Measurements from ENCODE around the gene PLCG2. TPM values are rescaled to one million over a fixed set of nuclear protein-coding genes. Genes with fewer than 3 reads are reported as not detected.

PLCG2 gene
- total and polyA plus RNA-seq, 2 of the 8 experiments (the other 6 are each of a cell fraction or from before 2014, with no cell fraction given) = 6.1 to 6.9 TPM

DNA sequence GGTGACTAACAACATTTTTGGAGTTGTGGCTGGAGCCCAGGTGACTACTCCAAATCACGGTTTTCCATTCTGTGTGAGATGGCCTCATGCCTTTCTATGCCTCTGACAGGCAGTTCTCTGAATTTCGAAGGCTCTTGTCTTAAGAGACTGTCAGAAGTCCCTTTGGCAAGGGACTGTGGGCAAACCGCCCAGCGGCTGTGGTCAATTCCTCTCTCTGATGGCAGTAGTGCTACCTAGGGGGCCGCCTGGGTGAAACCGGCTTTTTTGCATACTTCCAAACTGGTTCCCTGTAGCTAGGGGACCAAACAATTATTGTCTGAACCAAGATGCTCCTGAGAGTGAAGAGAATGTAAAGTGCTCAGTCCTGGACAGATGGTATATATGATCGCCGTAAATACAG, 145.9 kb downstream of the PLCG2 start:
- H3K4me1 ChIP-seq (replicated peaks in 1 of 4; ENCODE audit: control insufficient read depth in 3 of 4, insufficient read depth in 4 of 4, low read length in 3 of 4) = peaks cover 0 to 2% (median 0%) of the 10 kb centered on the region in 4 experiments; a peak in 2 of 7 replicates
- H3K9me3 ChIP-seq (ENCODE audit: insufficient read depth in 2 of 2, low read depth in 1 of 2, low read length in 1 of 2) = no peaks in the 10 kb centered on the region
- WGBS, 2 experiments (ENCODE audit: extremely low coverage in 1 of 2, insufficient coverage in 1 of 2, insufficient read length in 1 of 2, insufficient replicate concordance in 2 of 2, low coverage in 1 of 2, low lambda C conversion rate in 2 of 2, missing lambda C conversion rate in 1 of 2) = 85% methylated on average over 8 of the region's 8 CpGs; no CpG with 5 or more reads in 1 of the 2 experiments
- no peak overlapping the region for H2BK15ac ChIP-seq (ENCODE audit: low read length)
- H3K4me3 ChIP-seq (ENCODE audit: extremely low read depth in 1 of 4, insufficient read depth in 2 of 4, low read depth in 3 of 4, low read length in 4 of 4) = no peak overlapping the region
- no peak overlapping the region for H3K4me2 ChIP-seq (ENCODE audit: insufficient read depth in 1 of 2, low read depth in 2 of 2, low read length in 2 of 2)
- no peaks in the 10 kb centered on the region for H3K27me3 ChIP-seq (replicated peaks in 1 of 4; ENCODE audit: control insufficient read depth in 3 of 4, extremely low read depth in 1 of 4, insufficient read depth in 3 of 4, low read length in 3 of 4)
- no peaks in the 10 kb centered on the region for H3K36me3 ChIP-seq (ENCODE audit: control insufficient read depth in 2 of 4, insufficient read depth in 4 of 4, low read length in 3 of 4)
- no peak overlapping the region for H3K18ac ChIP-seq (ENCODE audit: extremely low read depth, low read length)
- H2BK12ac ChIP-seq (ENCODE audit: low read depth, low read length) = no peak overlapping the region
- no peak overlapping the region; a peak in 1 of 7 replicates for H3K9ac ChIP-seq (replicated peaks in 1 of 4; ENCODE audit: extremely low read depth in 1 of 4, low read depth in 3 of 4, low read length in 3 of 4)
- no peak overlapping the region for H3K23ac ChIP-seq (ENCODE audit: insufficient read length)
- peaks cover 2% of the 10 kb centered on the region; the same call in 1 of the 2 replicates for H3K23me2 ChIP-seq (ENCODE audit: low read depth, low read length)
- no peak overlapping the region for H2BK20ac ChIP-seq (ENCODE audit: low read length)
- no peaks in the 10 kb centered on the region for H3K79me2 ChIP-seq (ENCODE audit: control insufficient read depth in 1 of 2, insufficient read depth in 2 of 2, low read length in 2 of 2)
- no peak overlapping the region for H4K91ac ChIP-seq (replicated peaks; ENCODE audit: insufficient read length, low read length)
- ChIA-PET POLR2A (ENCODE audit: partially characterized antibody) (no interaction called here), CTCF (ENCODE audit: partially characterized antibody) (interaction anchor here (0.6 to 8.5 kb wide), 4 partner anchors 16 to 158 kb away, joined by 3 to 44 read pairs (median 4); no protein-coding TSS in a partner anchor)
- no peaks in the 10 kb centered on the region for H3K79me1 ChIP-seq (ENCODE audit: low read depth, low read length)
- no peak overlapping the region for H4K8ac ChIP-seq (ENCODE audit: extremely low read depth, insufficient read depth, low read length)
- H4K5ac ChIP-seq (ENCODE audit: insufficient read length, low read depth, low read length) = no peak overlapping the region
- no peak overlapping the region for H3K4ac ChIP-seq (replicated peaks; ENCODE audit: insufficient read length, low read depth, low read length)
- no peak for FAIRE-seq
- DNase-seq (ENCODE audit: low read depth in 1 of 2, low spot score in 2 of 2) = no peak
- no peak overlapping the region for H2BK5ac ChIP-seq (ENCODE audit: low read depth, low read length)
- no peak overlapping the region for H3K14ac ChIP-seq (ENCODE audit: insufficient read length)
- no peak overlapping the region for H2BK120ac ChIP-seq (replicated peaks; ENCODE audit: low read depth, low read length)
- no peak overlapping the region for H3K56ac ChIP-seq (replicated peaks; ENCODE audit: insufficient read length, low read depth, low read length)
- no peak overlapping the region for H2AFZ ChIP-seq (ENCODE audit: low read length)
- no peak overlapping the region for H2AK5ac ChIP-seq (ENCODE audit: low read depth, low read length)
- H4K20me1 ChIP-seq (replicated peaks in 1 of 2; ENCODE audit: control insufficient read depth in 1 of 2, insufficient read depth in 2 of 2, low read length in 2 of 2) = no peaks in the 10 kb centered on the region
- no peak overlapping the region for H3K27ac ChIP-seq (ENCODE audit: low read depth, low read length)
- no peak for TF ChIP-seq ATF2 (IDR thresholded peaks at IDR 0.05; ENCODE audit: low read length)
- no peak for TF ChIP-seq ASH2L (IDR thresholded peaks at IDR 0.05; ENCODE audit: low read length)
- no peak for TF ChIP-seq GTF2F1 (IDR thresholded peaks at IDR 0.05; ENCODE audit: borderline replicate concordance, low read depth, low read length)
- TF ChIP-seq SP4 (IDR thresholded peaks at IDR 0.05; ENCODE audit: low read length) = no peak
- TF ChIP-seq HDAC6 (IDR thresholded peaks at IDR 0.05; ENCODE audit: low read depth, low read length) = no peak
- no peak for TF ChIP-seq ZNF274 (IDR thresholded peaks at IDR 0.05; ENCODE audit: borderline replicate concordance, extremely low read depth, low read length)
- TF ChIP-seq TAF1 (IDR thresholded peaks at IDR 0.05; ENCODE audit: low read depth, low read length) = no peak
- no peak for TF ChIP-seq CTBP2 (IDR thresholded peaks at IDR 0.05; ENCODE audit: borderline replicate concordance, insufficient read depth, insufficient read length, low read length)
- TF ChIP-seq SIN3A (conservative IDR thresholded peaks at IDR 0.05 in 1 of 2, IDR thresholded peaks at IDR 0.05 in 1 of 2; ENCODE audit: low read depth in 1 of 2, low read length in 2 of 2) = no peak
- TF ChIP-seq TEAD4 (IDR thresholded peaks at IDR 0.05; ENCODE audit: low read depth, low read length) = no peak
- no peak for TF ChIP-seq KDM4A (IDR thresholded peaks at IDR 0.05; ENCODE audit: low read depth, low read length, severe bottlenecking)
- no peak for TF ChIP-seq ATF3 (IDR thresholded peaks at IDR 0.05; ENCODE audit: insufficient read depth, low read depth, low read length)
